NCI-H1048 (cell line): Measurements from ENCODE around the gene HMGA1.

Source experiments
- DNase-seq: peaks from one replicate; lab custom pipeline; 2025; lab: John Stamatoyannopoulos, UW

The HMGA1 gene

DNA sequence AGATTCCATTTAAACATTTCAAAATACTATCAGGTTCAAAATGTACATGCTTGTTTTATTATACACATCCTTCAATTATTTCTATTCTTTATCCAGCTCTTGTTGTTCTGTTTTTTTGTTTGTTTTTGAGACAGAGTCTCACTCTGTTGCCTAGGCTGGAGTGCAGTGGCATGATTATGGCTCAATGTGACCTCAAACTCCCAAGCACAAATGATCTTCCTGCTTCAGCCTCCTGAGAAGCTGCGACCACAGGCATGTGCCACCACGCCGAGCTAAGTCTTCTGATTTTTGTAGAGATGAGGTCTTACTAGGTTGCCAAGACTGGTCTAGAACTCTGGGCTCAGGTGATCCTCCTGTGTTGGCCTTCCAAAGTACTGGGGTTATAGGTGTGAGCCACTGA, 56.3 kb downstream of the HMGA1 start:
- DNase-seq = no peak

DNA sequence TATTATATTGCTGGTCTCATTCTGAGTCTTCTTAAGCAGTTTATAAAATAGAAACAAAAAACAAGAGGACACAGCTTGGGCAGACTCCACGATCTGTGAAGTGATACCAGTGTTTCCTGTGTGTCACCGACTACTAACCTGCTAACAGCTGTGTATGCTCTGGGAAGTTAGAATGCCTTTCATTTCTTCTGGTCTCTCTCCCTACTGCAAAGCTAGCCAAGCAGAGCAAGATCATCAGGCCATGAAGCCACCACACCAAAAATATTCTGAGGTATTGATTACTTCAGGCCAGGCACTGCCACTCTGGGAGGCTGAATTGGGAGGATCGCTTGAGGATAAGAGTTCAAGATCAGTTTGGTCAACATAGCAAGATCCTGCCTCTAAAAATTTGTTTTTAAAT, 59.0 kb downstream of the HMGA1 start:
- no peak for DNase-seq
